Fibroblast of peridontal ligament (primary cell): ENCODE results near the gene GNAS-AS1.

Experiments used
- DNase-seq: peaks from one replicate; pipeline ENCODE4 v3.0.0-alpha.2; 2010; ENCODE audit errors: extremely low read depth

GNAS-AS1 gene

GRCh38 chr20:58886546-58886945 is 35.8 kb upstream of the GNAS-AS1 start:
- DNase-seq: no peak

DNA sequence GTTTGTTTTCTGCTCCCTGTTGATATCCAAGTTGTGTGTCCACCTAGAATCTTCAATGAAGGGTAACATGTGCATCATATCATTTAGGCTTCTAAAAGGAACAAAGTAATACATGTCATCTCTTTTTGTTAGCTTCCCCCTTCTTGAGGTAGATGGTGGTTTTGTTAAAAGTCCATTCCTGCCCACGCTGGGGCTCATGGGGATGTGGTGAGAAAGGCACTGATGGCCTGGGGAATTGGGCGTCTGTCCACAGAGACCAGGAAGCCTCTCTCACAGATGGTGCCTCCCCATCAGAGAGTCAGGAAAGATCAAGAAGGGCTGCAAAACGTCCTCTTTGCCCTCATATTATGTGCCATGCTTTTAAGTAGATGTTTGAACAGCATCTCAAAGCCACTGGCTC is 34.3 kb upstream of the GNAS-AS1 start:
- DNase-seq: no peak

DNA sequence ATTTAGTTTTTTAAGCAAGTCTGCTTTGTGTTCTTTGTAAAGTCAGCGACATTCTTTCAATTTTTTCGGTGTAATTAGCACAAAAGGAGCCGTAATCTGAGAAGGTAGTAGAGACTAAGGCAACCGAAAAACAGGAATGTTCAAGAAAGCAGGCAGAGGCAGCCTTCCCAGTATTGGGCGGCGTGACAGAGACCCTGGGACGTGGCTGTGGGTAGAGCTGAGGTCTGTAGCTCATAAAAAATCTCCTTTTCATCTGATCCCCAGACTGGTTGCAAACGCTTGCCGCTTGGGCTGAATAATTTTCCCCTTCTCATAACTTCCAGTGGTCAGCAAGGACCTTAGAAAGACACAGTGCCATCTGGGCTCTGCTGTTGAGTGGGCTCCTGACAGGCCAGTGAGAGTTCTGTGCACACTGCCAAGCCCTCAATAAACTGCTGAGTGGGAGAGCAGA is 32.6 kb upstream of the GNAS-AS1 start:
- peak; percentile 76 for DNase-seq

DNA sequence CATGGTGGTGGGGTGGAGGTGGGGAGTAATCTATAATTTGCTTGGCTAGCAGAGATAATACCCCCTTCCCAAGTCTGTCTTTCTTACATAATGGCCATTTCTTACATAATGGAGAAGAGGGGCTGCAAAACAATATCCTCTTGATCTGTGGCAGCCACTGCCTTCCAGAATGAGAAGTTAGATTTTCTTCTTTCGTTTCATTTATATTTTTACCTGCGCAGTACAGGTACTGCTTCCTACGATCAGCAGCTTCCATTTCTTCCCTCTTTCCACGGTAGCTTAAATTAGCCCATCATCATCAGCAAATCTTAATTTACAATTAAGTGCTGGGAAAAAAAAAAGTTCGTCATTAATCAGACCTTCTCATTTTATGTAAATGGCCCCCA is 32.0 kb upstream of the GNAS-AS1 start:
- DNase-seq: no peak

DNA sequence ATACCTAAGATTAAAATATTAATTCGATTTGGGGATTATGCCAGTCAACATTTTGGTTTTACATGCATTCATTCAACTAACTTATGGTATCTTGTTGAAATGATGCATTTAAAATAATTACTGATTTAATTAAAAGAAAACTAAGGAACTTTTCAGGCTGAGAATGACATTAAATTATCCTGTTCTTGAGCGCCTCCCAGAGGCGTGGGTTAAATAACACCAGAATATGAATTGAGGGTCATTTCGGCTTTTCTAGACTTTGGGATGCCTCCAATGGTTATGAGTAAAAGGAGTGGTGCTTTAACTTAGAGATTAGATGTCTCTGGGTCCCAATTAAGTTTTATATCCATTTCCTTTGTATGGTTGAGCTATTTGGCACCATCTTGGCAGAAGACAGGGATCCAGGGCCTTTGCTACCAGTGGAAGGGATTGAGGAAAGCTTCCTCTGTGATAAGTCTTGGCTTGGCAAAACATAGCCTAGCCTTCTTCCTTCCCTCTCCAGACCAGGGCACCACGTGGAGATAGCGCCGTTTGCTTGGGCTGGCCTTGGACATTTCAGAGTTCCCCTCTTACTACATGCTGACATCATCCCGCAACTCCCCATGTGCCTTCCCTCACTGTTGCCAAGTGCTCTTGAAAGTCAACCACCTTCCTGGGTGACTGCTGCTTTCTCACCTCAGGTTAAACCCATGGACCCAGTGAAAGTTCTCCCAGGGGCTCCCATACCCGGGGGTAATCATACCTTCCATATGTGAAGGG is 30.5 kb upstream of the GNAS-AS1 start:
- DNase-seq: no peak

- no peak for DNase-seq
These were observed 29.7 kb upstream of the GNAS-AS1 start for GRCh38 chr20:58880441-58880840.

DNA sequence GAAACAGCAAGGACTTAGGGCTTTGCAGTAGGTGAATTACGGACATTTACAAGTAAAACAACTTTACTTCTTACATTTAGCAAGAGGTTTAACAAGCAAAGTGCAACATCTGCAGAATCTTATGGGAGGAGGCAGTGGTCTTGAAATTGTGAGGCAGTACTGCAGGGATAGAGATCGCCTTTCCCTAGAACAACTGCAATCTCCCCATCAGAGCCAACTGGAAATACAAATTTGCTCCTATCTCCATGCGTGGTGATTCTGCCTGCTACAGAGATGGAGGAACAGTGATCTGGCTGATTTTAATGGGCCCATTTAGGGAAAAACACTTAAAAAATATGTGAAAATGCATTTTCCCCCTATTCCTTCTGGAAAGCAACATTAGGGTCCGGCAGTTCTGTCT is 27.7 kb upstream of the GNAS-AS1 start:
- DNase-seq: no peak

DNA sequence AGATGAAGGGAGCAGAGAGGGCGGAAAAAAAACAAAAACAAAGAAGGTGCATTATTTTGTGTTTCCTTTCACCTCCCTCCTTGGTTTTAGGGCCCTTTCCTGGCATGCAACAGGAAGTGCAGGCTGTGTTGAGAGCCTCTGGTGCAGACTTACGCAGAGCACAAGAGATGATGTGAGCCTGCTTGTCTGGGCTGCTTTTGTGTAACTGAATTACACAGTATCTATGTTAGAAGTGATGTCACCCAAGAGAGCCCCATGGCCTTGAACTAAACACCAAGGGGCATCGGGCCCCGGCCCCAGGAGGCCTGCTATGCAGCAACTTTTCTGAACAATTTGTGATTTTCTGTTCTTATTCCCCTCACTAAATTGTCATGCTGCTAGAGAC is 27.3 kb upstream of the GNAS-AS1 start:
- DNase-seq: no peak

- DNase-seq: no peak
These were observed 26.6 kb upstream of the GNAS-AS1 start for GRCh38 chr20:58877050-58877975.

- no peak for DNase-seq
These were observed 25.7 kb upstream of the GNAS-AS1 start for GRCh38 chr20:58876437-58876836.

GRCh38 chr20:58875541-58876134 is 24.9 kb upstream of the GNAS-AS1 start:
- DNase-seq: peak; percentile 33

- no peak for DNase-seq
These were observed 24.4 kb upstream of the GNAS-AS1 start for GRCh38 chr20:58875111-58875510.

- DNase-seq: no peak
These were observed 23.8 kb upstream of the GNAS-AS1 start for GRCh38 chr20:58874469-58874868.

GRCh38 chr20:58871533-58872102 is 20.9 kb upstream of the GNAS-AS1 start:
- DNase-seq: no peak

- peak; percentile 72 for DNase-seq
These were observed 19.8 kb upstream of the GNAS-AS1 start for GRCh38 chr20:58870293-58871014.

GRCh38 chr20:58869662-58870227 is 19.0 kb upstream of the GNAS-AS1 start:
- no peak for DNase-seq

DNA sequence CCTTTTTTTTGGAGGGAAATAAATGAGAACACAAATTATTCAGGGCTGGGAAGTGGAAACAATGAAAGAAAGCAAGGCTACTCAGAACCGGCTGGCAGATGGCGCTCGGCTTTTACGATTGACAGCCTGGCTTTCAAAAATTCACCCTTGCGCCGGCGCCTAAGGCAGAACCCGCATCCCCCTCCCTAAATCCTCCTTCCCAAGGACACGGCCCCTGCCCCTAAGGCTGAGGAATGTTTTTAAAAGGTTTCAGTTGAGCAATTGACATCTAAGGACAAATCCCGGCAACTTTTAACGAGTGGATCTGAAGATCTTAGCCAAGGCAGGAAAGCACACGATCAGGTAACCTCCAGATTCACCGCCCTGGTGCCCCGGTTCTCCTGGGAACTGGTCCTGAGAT is 18.1 kb upstream of the GNAS-AS1 start:
- peak; percentile 50 for DNase-seq

GRCh38 chr20:58867211-58867610 is 16.5 kb upstream of the GNAS-AS1 start:
- peak; percentile 19 for DNase-seq

GRCh38 chr20:58865843-58866242 is 15.1 kb upstream of the GNAS-AS1 start:
- DNase-seq: no peak

- no peak for DNase-seq
These were observed 13.6 kb upstream of the GNAS-AS1 start for GRCh38 chr20:58864346-58864745.
